PFSK-1 (cell line): ENCODE measurements around the gene HFM1.

Experiments used
- POLR2AphosphoS5 ChIP-seq: IDR thresholded peaks from 2 replicates; pipeline ENCODE4 v1.6.1; 2012; ENCODE audit warnings: low read depth, mild to moderate bottlenecking, control low read depth, low read length, moderate library complexity
- SIN3A ChIP-seq: IDR thresholded peaks from 2 replicates; pipeline ENCODE4 v1.6.1; 2012; ENCODE audit warnings: mild to moderate bottlenecking, low read length, moderate library complexity, borderline replicate concordance; ENCODE audit not compliant: insufficient read depth
- TF ChIP-seq, protein P1 (sequence below), 2 experiments: IDR thresholded peaks; 2 replicates each; pipeline versions ENCODE4 v1.6.1 to v1.8.0; 2011 to 2012; ENCODE audit warnings: low read depth in 2 of 2, low read length in 2 of 2, control low read depth in 1 of 2, inconsistent platforms in 1 of 2, mild to moderate bottlenecking in 1 of 2, moderate library complexity in 1 of 2; ENCODE audit not compliant: insufficient read depth in 1 of 2

DNA sequence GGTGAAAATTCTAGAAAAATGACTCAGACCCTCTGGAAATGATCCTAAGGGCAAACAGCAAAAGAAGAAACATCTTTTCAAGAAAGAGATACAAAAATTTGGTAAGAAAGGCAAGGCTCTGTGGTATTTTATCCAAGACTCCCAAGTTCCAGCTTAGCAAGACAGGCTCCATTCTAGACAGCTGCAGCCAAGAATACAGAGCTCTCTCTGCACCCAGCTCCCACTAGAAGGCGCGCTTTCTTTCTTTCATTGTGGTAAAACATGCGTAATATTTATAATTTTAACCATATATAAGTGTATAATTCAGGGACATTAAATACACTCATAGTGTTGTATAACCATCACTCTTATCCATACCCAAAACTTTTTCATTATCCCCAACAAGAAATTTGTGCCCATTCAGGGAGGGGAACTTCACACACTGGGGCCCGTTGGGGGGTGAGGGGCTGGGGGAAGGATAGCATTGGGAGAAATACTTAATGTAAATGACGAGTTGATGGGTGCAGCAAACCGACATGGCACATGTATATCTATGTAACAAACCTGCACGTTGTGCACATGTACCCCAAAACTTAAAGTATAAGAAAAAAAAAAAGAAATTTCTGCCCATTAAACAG is 2.2 kb upstream of the HFM1 start:
- TF ChIP-seq, protein P1, sequence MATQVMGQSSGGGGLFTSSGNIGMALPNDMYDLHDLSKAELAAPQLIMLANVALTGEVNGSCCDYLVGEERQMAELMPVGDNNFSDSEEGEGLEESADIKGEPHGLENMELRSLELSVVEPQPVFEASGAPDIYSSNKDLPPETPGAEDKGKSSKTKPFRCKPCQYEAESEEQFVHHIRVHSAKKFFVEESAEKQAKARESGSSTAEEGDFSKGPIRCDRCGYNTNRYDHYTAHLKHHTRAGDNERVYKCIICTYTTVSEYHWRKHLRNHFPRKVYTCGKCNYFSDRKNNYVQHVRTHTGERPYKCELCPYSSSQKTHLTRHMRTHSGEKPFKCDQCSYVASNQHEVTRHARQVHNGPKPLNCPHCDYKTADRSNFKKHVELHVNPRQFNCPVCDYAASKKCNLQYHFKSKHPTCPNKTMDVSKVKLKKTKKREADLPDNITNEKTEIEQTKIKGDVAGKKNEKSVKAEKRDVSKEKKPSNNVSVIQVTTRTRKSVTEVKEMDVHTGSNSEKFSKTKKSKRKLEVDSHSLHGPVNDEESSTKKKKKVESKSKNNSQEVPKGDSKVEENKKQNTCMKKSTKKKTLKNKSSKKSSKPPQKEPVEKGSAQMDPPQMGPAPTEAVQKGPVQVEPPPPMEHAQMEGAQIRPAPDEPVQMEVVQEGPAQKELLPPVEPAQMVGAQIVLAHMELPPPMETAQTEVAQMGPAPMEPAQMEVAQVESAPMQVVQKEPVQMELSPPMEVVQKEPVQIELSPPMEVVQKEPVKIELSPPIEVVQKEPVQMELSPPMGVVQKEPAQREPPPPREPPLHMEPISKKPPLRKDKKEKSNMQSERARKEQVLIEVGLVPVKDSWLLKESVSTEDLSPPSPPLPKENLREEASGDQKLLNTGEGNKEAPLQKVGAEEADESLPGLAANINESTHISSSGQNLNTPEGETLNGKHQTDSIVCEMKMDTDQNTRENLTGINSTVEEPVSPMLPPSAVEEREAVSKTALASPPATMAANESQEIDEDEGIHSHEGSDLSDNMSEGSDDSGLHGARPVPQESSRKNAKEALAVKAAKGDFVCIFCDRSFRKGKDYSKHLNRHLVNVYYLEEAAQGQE (IDR thresholded peaks at IDR 0.05; ENCODE audit: insufficient read depth in 1 of 2, low read depth in 2 of 2, low read length in 2 of 2): no peak
- TF ChIP-seq SIN3A (no peak), POLR2AphosphoS5 (no peak)
